ENCODE data around the gene HK2.

The HK2 gene

DNA sequence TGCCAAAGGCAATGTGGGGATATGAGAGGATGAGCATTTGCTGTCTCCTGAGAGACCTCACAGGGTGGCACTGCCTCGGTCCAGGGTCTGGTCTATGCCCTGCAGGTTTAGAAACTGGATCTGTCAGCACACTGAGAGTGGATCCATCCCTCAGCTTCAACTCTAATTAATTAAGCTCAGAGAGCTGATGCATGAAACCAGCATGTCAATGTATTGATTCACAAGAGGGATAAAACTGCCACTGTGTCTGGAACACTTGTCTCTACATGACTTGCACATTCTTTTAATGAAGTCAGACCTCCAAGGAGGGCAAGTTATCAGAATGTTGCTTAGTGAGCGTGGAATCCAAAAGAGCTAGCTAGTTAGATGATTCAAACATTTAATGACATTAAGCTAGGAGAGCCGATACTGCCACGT lies 102.1 kb downstream of the HK2 start:
- no peak overlapping the region for H3K4me3 ChIP-seq (ENCODE audit: low read depth, low read length)
- TF ChIP-seq, protein P1, sequence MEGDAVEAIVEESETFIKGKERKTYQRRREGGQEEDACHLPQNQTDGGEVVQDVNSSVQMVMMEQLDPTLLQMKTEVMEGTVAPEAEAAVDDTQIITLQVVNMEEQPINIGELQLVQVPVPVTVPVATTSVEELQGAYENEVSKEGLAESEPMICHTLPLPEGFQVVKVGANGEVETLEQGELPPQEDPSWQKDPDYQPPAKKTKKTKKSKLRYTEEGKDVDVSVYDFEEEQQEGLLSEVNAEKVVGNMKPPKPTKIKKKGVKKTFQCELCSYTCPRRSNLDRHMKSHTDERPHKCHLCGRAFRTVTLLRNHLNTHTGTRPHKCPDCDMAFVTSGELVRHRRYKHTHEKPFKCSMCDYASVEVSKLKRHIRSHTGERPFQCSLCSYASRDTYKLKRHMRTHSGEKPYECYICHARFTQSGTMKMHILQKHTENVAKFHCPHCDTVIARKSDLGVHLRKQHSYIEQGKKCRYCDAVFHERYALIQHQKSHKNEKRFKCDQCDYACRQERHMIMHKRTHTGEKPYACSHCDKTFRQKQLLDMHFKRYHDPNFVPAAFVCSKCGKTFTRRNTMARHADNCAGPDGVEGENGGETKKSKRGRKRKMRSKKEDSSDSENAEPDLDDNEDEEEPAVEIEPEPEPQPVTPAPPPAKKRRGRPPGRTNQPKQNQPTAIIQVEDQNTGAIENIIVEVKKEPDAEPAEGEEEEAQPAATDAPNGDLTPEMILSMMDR (IDR thresholded peaks at IDR 0.05; ENCODE audit: insufficient read depth, low read depth, low read length, missing control alignments): no peak
- DNase-seq (ENCODE audit: low read depth): no peak

DNA sequence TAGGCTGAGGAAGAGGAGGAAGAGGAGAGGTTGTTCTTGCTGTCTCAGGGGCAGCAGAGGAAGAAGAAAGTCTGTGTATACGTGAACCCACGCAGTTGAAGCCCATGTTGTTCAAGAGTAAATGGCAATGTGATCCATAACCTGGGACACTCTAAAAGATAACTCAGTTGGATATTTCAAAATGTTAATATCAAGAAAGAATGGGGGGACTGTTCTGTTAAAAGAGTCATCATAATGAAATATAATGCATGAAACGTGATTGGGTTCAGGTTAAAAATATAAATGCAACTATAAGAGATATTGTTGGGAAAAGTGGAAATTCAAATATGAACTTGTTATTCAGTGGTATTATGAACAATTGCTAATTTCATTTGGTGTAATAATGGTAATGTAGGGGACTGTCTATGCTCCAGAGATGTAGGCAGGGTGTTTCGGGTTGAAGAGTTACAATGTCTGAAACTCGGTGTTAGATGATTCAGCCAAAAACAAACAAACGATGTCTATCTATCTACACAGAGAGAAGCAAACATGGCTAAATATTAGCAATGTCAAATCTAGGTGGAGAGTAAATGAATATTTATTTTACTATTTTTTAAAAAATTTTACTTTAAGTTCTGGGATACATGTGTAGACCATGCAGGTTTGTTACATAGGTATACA lies 103.4 kb downstream of the HK2 start:
- DNase-seq (ENCODE audit: low read depth): no peak
- TF ChIP-seq, protein P1 (IDR thresholded peaks at IDR 0.05; ENCODE audit: insufficient read depth, low read depth, low read length, missing control alignments): no peak
- no peak overlapping the region for H3K4me3 ChIP-seq (ENCODE audit: low read depth, low read length)

DNA sequence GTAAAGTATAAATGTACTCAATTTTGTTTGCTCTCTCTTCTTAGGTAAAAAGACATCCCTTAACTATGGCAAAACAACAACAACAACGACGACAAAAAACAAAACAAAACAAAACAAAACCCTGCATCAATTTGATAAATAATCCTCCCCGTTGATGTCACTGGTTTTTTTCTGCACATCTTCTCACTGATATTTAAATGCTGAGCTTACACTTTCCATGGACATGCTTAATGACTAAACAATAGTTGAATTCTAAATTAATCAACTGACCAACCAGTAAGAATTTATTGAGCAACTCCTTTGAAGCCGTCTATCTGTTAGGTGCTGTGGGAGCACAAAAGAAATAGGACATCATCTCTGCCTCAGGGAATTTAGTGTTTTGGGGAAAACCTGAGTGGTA lies 104.3 kb downstream of the HK2 start:
- H3K4me3 ChIP-seq (ENCODE audit: low read depth, low read length): no peak overlapping the region
- DNase-seq (ENCODE audit: low read depth): no peak
- TF ChIP-seq, protein P1 (IDR thresholded peaks at IDR 0.05; ENCODE audit: insufficient read depth, low read depth, low read length, missing control alignments): no peak

DNA sequence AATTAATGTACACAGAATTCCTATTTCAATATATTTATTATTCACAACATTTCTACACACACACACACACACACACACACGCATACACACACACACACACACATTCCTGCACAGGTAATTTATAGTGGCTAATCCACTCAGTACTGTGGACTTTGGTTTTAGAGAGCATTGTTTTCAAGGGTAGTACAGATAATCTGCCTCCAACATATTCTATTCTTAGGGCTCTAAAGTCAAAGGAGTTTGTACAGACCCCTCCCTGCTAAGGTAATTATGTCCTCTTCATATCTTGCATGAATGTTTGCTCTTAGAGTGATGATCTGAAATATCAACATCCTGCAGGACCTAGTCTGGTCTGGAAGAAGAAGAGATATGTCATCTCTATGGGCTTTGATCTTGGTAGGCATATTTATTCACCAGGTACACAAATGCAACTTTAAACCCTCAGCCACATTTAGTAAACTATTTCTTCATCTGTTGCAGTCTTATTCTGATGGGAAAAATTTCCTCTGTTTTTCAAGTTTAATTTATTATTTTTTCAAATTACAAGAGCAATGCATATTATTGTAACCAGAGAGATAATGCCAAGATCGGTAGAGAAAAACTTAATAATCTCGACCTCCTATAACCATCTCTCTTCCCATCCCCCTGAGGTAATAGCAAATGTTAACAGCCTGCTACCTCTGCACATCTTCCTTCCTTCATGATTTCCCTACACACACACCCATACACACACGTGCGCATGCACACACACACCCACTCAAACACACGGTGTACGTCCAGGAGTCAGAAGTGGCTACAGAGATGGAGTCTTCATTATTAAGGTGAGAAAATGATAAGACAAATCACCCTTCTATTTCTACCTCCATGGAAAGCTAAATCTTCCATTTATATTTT lies 106.2 kb downstream of the HK2 start:
- TF ChIP-seq, protein P1 (IDR thresholded peaks at IDR 0.05; ENCODE audit: insufficient read depth, low read depth, low read length, missing control alignments): no peak
- no peak for DNase-seq (ENCODE audit: low read depth)
- H3K4me3 ChIP-seq (ENCODE audit: low read depth, low read length): no peak overlapping the region

DNA sequence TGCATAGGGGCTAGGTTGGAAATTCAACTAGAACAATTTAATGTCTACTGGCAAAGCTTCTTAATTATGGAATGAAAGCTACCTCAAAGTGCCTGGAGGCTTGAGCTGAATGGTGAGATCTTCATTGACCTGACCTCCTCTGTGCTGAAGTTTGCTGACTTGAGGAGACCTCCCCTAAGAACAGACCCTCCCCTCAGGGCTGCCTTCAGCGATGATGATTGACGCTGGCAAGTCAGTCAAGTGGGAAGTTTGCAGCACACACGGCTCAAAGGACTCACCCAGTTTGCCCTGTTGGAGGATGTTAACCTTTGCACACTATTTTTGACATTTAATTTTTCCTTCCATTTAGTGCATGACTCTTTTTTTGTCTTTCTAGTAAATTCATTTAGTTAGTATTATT lies 107.4 kb downstream of the HK2 start:
- TF ChIP-seq, protein P1 (IDR thresholded peaks at IDR 0.05; ENCODE audit: insufficient read depth, low read depth, low read length, missing control alignments): no peak
- DNase-seq (ENCODE audit: low read depth): no peak
- H3K4me3 ChIP-seq (ENCODE audit: low read depth, low read length): no peak overlapping the region

DNA sequence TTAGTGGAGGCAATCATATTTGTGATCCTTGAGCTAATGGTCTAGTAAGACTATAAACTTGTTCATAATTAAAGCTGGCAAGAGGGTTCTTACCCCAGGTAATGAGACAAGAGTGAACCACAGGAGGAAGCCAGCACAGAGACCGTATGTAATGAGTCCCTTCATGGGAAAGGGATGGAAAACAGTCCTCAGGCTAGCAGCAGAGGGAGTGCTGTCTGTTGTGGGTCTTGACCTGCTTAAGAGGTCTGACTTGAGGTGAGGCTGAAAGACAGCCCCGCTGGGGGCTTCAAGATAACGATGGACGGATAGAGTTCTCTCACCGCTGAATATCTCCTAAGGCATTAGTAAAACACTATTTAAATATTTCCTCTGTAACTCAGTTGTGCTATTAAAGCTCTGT lies 108.3 kb downstream of the HK2 start:
- H3K4me3 ChIP-seq (ENCODE audit: low read depth, low read length): no peak overlapping the region
- TF ChIP-seq, protein P1 (IDR thresholded peaks at IDR 0.05; ENCODE audit: insufficient read depth, low read depth, low read length, missing control alignments): no peak
- DNase-seq (ENCODE audit: low read depth): no peak
